DND-41 (cell line): ENCODE results near the gene RHBDL2.
"Not testable (repeated sequence)": the region's sequence is repeated elsewhere in the genome, so short reads cannot be mapped to it uniquely, and the experiment has no call there.

Experiments used
- ATAC-seq: fragments of 200-7000 bp; cut with Tn5 transposase; 3 replicates; pipeline ENCODE4 v1.9.1; 2021; ENCODE audit warnings: low read depth; ENCODE audit not compliant: insufficient read depth
- DNase-seq: peaks from one replicate; pipeline ENCODE4 v3.0.0-alpha.2; 2020
- H2AFZ ChIP-seq: 2 replicates; pipeline ENCODE4 v1.6.0; 2012; ENCODE audit warnings: low read depth, low read length
- H3K27ac ChIP-seq: 2 replicates; pipeline ENCODE4 v1.5.1; 2012; ENCODE audit warnings: low read length, inconsistent platforms
- H3K27me3 ChIP-seq: fragments of 200-600 bp; sonication (generic); 2 replicates; pipeline ENCODE4 v1.6.0; 2012; ENCODE audit warnings: low read length, mild to moderate bottlenecking, inconsistent platforms; ENCODE audit not compliant: insufficient read depth, poor library complexity
- H3K36me3 ChIP-seq: 2 replicates; pipeline ENCODE4 v1.5.1; 2012; ENCODE audit warnings: low read length, inconsistent platforms; ENCODE audit not compliant: insufficient read depth
- H3K4me1 ChIP-seq: 2 replicates; pipeline ENCODE4 v1.5.1; 2012; ENCODE audit warnings: mild to moderate bottlenecking, low read length; ENCODE audit not compliant: insufficient read depth
- H3K4me2 ChIP-seq: 2 replicates; pipeline ENCODE4 v1.6.0; 2012; ENCODE audit warnings: mild to moderate bottlenecking, moderate library complexity, low read length, inconsistent platforms; ENCODE audit not compliant: insufficient read depth
- H3K4me3 ChIP-seq, 2 experiments: fragments of 200-600 bp in 1 of 2; shearing (Covaris generic) in 1 of 2; 2 replicates each; pipeline ENCODE4 v1.5.1; 2012 to 2016; ENCODE audit warnings: inconsistent platforms in 2 of 2, low read length in 2 of 2, mild to moderate bottlenecking in 2 of 2, low read depth in 1 of 2, moderate library complexity in 1 of 2
- H3K79me2 ChIP-seq: 2 replicates; pipeline ENCODE4 v1.6.0; 2012; ENCODE audit warnings: low read length, inconsistent platforms; ENCODE audit not compliant: insufficient read depth
- H3K9ac ChIP-seq: 2 replicates; pipeline ENCODE4 v1.6.0; 2012; ENCODE audit warnings: low read depth, mild to moderate bottlenecking, inconsistent platforms, low read length, moderate library complexity
- H3K9me3 ChIP-seq: 2 replicates; pipeline ENCODE4 v1.5.1; 2012; ENCODE audit warnings: low read length, moderate library complexity, mild to moderate bottlenecking, inconsistent platforms; ENCODE audit not compliant: insufficient read depth, severe bottlenecking
- H4K20me1 ChIP-seq: 2 replicates; pipeline ENCODE4 v1.6.0; 2012; ENCODE audit warnings: low read length; ENCODE audit not compliant: insufficient read depth
- CTCF ChIP-seq: IDR thresholded peaks from 2 replicates; pipeline ENCODE4 v1.5.1; 2012; ENCODE audit warnings: borderline replicate concordance, low read length, moderate library complexity, mild to moderate bottlenecking; ENCODE audit not compliant: poor library complexity, severe bottlenecking; ENCODE audit errors: extremely low read depth
- EZH2 ChIP-seq: IDR thresholded peaks from 3 replicates; pipeline ENCODE4 v1.6.1; 2012; ENCODE audit warnings: borderline replicate concordance, low read depth, mild to moderate bottlenecking, moderate library complexity, low read length, inconsistent platforms; ENCODE audit not compliant: severe bottlenecking

Gene RHBDL2

GRCh38 chr1:38840281-38840680, 101.3 kb downstream of the RHBDL2 start:
- ATAC-seq (no peak), DNase-seq (no peak)
- Histone ChIP-seq H3K27me3 (no peaks in the 10 kb centered on the region), H3K9ac (no peak overlapping the region), H3K9me3 (no peaks in the 10 kb centered on the region), H3K36me3 (peaks cover 43% of the 10 kb centered on the region), H3K27ac (no peak overlapping the region), H2AFZ (no peak overlapping the region), H3K4me2 (no peak overlapping the region), H3K4me1 (no peaks in the 10 kb centered on the region), H4K20me1 (0 out of 2 replicates have a peak, but pooled peaks cover 3% of the 10 kb centered on the region), H3K79me2 (no peaks in the 10 kb centered on the region), H3K4me3 (no peak overlapping the region)
- TF ChIP-seq CTCF (no peak), EZH2 (no peak)

GRCh38 chr1:38839363-38839762, 102.3 kb downstream of the RHBDL2 start:
- Histone ChIP-seq H3K4me3 (no peak overlapping the region), H3K4me2 (no peak overlapping the region), H4K20me1 (0 out of 2 replicates have a peak, but pooled peaks cover 3% of the 10 kb centered on the region), H3K4me1 (no peaks in the 10 kb centered on the region), H3K9ac (no peak overlapping the region), H2AFZ (no peak overlapping the region), H3K79me2 (no peaks in the 10 kb centered on the region), H3K36me3 (peaks cover 38% of the 10 kb centered on the region), H3K27me3 (no peaks in the 10 kb centered on the region), H3K27ac (no peak overlapping the region), H3K9me3 (no peaks in the 10 kb centered on the region)
- no peak for ATAC-seq
- DNase-seq = no peak
- TF ChIP-seq CTCF = no peak
- TF ChIP-seq EZH2 = no peak

- not testable (repeated sequence) for H3K27ac ChIP-seq, DNase-seq, H2AFZ ChIP-seq, H3K4me1 ChIP-seq, H3K4me2 ChIP-seq, H3K9ac ChIP-seq, H4K20me1 ChIP-seq, H3K79me2 ChIP-seq, ATAC-seq, H3K9me3 ChIP-seq, H3K4me3 ChIP-seq, H3K27me3 ChIP-seq
- peaks cover 23% of the 10 kb centered on the region for H3K36me3 ChIP-seq
These were observed 105.3 kb downstream of the RHBDL2 start for GRCh38 chr1:38836316-38836715.
